Measurements from ENCODE around the gene RFPL3. TPM values are rescaled to one million over a fixed set of nuclear protein-coding genes. Genes with fewer than 3 reads are reported as not detected.
"Not testable (repeated sequence)": the region's sequence is repeated elsewhere in the genome, so short reads cannot be mapped to it uniquely, and the experiment has no call there.

Gene RFPL3
- total RNA-seq, 3 donors from 2014 or later: not detected

GRCh38 chr22:32335471-32335870 is 22.2 kb upstream of the RFPL3 start:
- Mint-ChIP-seq H3K4me1 (ENCODE audit: low read depth) (no peaks in the 10 kb centered on the region), H3K4me3 (no peak overlapping the region), H3K36me3 (ENCODE audit: insufficient read depth) (no peaks in the 10 kb centered on the region), H3K27me3 (ENCODE audit: low read depth) (peaks cover 39% of the 10 kb centered on the region), H3K9me3 (no peaks in the 10 kb centered on the region)
- ATAC-seq (no peak), DNase-seq (no peak)

DNA sequence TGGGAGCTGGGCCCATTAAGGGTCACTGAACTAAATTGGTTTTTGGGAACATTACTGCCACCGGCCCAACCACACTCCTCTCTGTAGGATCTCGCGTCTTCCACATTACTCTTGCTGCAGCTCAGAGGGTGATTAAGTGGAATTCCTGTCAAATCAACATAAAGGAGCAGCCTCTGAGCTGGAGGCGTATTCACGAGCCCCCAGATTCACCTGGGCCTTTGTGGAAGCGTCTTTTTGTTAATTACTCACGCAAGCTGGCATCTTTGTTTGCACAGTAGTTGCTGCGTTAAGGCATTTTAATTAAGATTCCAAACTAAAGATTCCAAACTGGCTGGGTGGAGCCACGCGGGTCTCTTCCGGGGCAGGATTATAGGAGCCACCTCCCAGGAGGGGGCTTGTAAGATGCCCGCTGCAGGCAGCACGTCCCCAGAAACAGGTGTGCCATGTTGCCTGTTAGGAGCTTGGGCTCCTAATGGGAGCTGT is 21.5 kb upstream of the RFPL3 start:
- ATAC-seq (no peak), DNase-seq (no peak)
- Mint-ChIP-seq H3K36me3 (ENCODE audit: insufficient read depth) (no peaks in the 10 kb centered on the region), H3K4me3 (no peak overlapping the region), H3K4me1 (ENCODE audit: low read depth) (no peaks in the 10 kb centered on the region), H3K27me3 (ENCODE audit: low read depth) (peaks cover 45% of the 10 kb centered on the region), H3K9me3 (no peaks in the 10 kb centered on the region)

DNA sequence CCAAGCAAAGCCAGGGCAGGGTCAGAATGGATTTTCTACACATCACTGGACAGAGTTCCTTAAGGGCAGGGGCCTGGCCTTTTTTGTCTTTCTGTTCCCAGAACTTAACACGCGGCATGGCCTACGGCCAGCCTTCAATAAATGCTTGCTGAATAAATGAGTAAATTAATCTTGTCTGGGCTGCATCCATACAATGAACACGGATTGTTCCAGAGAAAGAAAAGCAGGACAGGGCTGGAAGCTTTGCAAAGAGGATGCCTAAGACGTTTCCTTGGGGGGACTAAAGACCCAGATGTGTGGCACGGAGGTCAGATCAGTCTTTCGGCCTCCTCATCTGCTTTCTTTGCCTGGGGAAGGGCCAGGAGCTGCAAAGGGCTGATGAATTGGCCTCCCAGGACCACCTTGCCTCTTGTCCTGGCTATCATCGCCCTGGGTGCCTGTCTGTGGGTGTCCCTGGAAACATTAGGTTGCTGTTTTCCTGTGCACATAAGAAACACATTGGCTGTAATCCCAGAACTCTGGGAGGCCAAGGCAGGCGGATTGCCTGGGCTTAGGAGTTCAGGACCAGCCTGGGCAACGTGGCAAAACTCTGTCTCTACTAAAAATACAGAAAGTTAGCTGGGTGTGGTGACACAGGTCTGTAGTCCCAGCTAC is 20.8 kb upstream of the RFPL3 start:
- ATAC-seq (no peak), DNase-seq (no peak)
- H3K36me3 Mint-ChIP-seq (ENCODE audit: insufficient read depth): no peaks in the 10 kb centered on the region
- H3K4me3 Mint-ChIP-seq: no peak overlapping the region
- H3K4me1 Mint-ChIP-seq (ENCODE audit: low read depth): no peaks in the 10 kb centered on the region
- H3K9me3 Mint-ChIP-seq: no peaks in the 10 kb centered on the region
- H3K27me3 Mint-ChIP-seq (ENCODE audit: low read depth): peaks cover 52% of the 10 kb centered on the region

DNA sequence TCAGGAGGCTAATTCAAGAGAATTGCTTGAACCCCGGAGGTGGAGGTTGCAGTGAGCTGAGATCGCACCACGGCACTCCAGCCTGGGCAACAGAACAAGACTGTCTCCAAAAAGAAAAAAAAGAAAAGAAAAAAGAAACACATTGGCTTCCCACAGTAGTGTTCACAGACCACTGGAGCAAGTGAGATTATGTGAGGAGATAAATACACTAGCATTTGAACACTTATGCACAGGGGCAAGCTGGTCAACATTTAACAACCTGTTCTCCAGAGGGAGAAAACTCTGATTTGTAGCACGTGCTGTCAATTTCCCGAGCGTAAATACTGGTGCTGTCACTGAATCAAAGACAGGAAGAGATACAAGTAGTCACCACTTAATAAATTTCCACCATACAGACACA is 20.2 kb upstream of the RFPL3 start:
- not testable (repeated sequence) for H3K9me3 Mint-ChIP-seq; ATAC-seq; DNase-seq; H3K36me3 Mint-ChIP-seq (ENCODE audit: insufficient read depth); H3K4me3 Mint-ChIP-seq; H3K4me1 Mint-ChIP-seq (ENCODE audit: low read depth)
- peaks cover 55% of the 10 kb centered on the region for H3K27me3 Mint-ChIP-seq (ENCODE audit: low read depth)

- Mint-ChIP-seq H3K27me3 (ENCODE audit: low read depth) (peaks cover 57% of the 10 kb centered on the region), H3K4me3 (no peak overlapping the region), H3K36me3 (ENCODE audit: insufficient read depth) (no peaks in the 10 kb centered on the region), H3K9me3 (no peaks in the 10 kb centered on the region), H3K4me1 (ENCODE audit: low read depth) (no peaks in the 10 kb centered on the region)
- ATAC-seq (no peak), DNase-seq (no peak)
These were observed 18.9 kb upstream of the RFPL3 start for GRCh38 chr22:32338757-32339156.

DNA sequence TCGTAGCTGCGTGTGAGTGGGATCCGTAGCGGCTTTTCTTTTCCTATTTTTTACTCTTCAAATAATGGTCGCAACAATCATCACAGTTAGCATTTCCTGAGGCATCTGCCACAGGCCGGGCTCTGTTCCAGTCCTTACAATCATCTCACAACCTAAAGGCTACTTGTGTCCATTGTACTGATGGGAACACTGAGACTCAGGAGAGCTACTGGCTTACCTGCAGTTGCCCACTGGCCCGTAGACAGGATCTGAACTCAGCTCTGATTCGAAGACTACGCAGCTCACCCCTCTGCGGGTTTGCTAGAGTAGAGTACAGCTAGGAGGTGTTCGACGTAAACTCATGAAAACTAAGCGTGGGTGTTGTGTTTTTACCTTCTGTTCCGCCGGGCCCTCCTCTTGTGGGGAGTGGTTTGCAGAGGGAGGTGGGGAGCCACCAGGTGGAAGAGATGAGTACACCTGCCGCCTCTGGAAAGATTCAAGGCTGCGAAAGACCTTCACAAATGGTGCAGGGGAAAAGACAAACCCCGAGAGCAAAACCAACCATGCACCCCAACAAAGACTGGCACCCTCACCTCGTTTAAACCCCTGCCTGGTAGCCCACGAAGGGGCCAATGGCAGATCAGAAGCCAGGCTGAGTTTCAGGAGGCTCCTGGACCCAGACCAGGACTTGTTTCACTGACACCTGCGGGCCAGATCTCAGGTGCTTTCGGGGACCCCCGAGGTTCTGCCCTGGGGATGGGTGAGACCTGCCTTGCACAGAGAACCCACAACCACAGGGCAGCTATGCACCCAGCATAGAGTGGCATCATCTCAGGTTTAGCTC is 18.3 kb upstream of the RFPL3 start:
- no peak for ATAC-seq
- no peak overlapping the region for H3K4me3 Mint-ChIP-seq
- H3K9me3 Mint-ChIP-seq: no peaks in the 10 kb centered on the region
- no peaks in the 10 kb centered on the region for H3K4me1 Mint-ChIP-seq (ENCODE audit: low read depth)
- no peak for DNase-seq
- peaks cover 51% of the 10 kb centered on the region for H3K27me3 Mint-ChIP-seq (ENCODE audit: low read depth)
- no peaks in the 10 kb centered on the region for H3K36me3 Mint-ChIP-seq (ENCODE audit: insufficient read depth)

DNA sequence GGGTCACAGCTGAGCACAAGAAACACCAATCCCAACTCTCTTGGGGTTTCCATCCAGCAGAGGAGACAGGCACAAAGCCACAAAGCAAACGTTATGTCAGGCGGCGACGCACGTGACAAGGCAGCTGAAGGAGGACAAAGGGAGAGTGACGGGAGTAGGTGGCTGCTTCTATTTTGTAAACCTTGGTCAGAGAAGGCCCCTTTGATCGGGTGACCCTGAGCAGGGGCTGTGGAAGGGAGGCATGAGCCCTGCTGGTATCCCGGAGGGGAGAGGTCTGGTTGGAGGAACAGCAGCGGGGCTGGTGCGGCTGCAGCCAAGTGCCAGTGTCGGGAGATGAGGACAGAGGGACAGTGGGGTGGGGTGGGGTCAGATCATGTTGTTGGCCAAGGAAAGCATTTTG is 17.3 kb upstream of the RFPL3 start:
- ATAC-seq (no peak), DNase-seq (no peak)
- Mint-ChIP-seq H3K9me3 (no peaks in the 10 kb centered on the region), H3K4me1 (ENCODE audit: low read depth) (no peaks in the 10 kb centered on the region), H3K27me3 (ENCODE audit: low read depth) (peaks cover 52% of the 10 kb centered on the region), H3K4me3 (no peak overlapping the region), H3K36me3 (ENCODE audit: insufficient read depth) (no peaks in the 10 kb centered on the region)

- ATAC-seq (no peak), DNase-seq (no peak)
- Mint-ChIP-seq H3K4me3 (no peak overlapping the region), H3K9me3 (no peaks in the 10 kb centered on the region), H3K27me3 (ENCODE audit: low read depth) (peaks cover 56% of the 10 kb centered on the region), H3K4me1 (ENCODE audit: low read depth) (no peaks in the 10 kb centered on the region), H3K36me3 (ENCODE audit: insufficient read depth) (no peaks in the 10 kb centered on the region)
These were observed 16.4 kb upstream of the RFPL3 start for GRCh38 chr22:32341122-32341740.

DNA sequence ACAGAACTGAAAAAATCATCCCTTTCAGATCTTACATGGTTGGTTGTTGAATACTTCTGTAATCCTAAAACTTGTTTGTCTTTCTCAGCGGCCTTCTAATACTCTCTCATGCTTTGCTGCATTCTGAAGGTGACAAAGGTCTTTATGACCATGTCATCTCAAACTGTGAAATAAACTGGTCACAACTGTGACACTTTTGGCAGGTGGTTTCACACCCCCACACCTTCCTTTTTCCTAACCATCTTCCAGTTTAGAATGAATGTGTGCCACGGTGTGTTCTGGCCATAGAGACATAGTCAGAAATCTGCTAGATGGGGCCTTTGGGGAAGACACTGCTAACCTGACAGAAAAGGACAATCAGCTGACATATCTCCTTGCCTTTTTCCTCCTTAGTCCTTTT is 14.7 kb upstream of the RFPL3 start:
- H3K27me3 Mint-ChIP-seq (ENCODE audit: low read depth): peaks cover 54% of the 10 kb centered on the region
- H3K4me1 Mint-ChIP-seq (ENCODE audit: low read depth): no peaks in the 10 kb centered on the region
- H3K9me3 Mint-ChIP-seq: no peaks in the 10 kb centered on the region
- ATAC-seq (no peak), DNase-seq (no peak)
- H3K36me3 Mint-ChIP-seq (ENCODE audit: insufficient read depth): no peaks in the 10 kb centered on the region
- H3K4me3 Mint-ChIP-seq: no peak overlapping the region

GRCh38 chr22:32343941-32344340 is 13.7 kb upstream of the RFPL3 start:
- peaks cover 50% of the 10 kb centered on the region for H3K27me3 Mint-ChIP-seq (ENCODE audit: low read depth)
- H3K9me3 Mint-ChIP-seq: no peaks in the 10 kb centered on the region
- no peaks in the 10 kb centered on the region for H3K4me1 Mint-ChIP-seq (ENCODE audit: low read depth)
- H3K4me3 Mint-ChIP-seq: no peak overlapping the region
- DNase-seq (no peak), ATAC-seq (no peak)
- no peaks in the 10 kb centered on the region for H3K36me3 Mint-ChIP-seq (ENCODE audit: insufficient read depth)

- Mint-ChIP-seq H3K4me3 (no peak overlapping the region), H3K9me3 (no peaks in the 10 kb centered on the region), H3K36me3 (ENCODE audit: insufficient read depth) (no peaks in the 10 kb centered on the region)
These were observed 9.5 kb upstream of the RFPL3 start for GRCh38 chr22:32348031-32348611.

DNA sequence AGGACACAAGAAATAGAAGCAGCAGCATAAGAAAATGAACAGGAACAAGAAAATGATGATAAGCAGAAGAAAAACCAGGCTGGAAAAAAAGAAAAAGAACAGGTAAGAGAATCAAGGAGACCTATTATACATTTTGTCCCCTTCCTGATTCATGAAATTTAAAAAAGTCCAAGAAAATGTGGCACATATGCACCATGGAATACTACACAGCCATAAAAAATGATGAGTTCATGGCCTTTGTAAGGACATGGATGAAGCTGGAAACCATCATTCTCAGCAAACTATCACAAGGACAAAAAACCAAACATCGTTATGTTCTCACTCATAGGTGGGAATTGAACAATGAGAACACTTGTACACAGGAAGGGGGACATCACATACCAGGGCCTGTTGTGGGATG is 5.8 kb upstream of the RFPL3 start:
- ATAC-seq; DNase-seq; H3K27me3 Mint-ChIP-seq (ENCODE audit: low read depth); H3K4me1 Mint-ChIP-seq (ENCODE audit: low read depth); H3K9me3 Mint-ChIP-seq; H3K4me3 Mint-ChIP-seq; H3K36me3 Mint-ChIP-seq (ENCODE audit: insufficient read depth): not testable (repeated sequence)

More at GRCh38 chr22:32348031-32348611, 9.5 kb upstream of the RFPL3 start:
- no peak for DNase-seq
- Mint-ChIP-seq H3K4me1 (ENCODE audit: low read depth) (no peaks in the 10 kb centered on the region), H3K27me3 (ENCODE audit: low read depth) (peaks cover 21% of the 10 kb centered on the region)
- no peak for ATAC-seq

GRCh38 chr22:32352681-32353080 is 5.0 kb upstream of the RFPL3 start:
- H3K36me3 Mint-ChIP-seq (ENCODE audit: insufficient read depth): no peaks in the 10 kb centered on the region

GRCh38 chr22:32353292-32353691 is 4.4 kb upstream of the RFPL3 start:
- Mint-ChIP-seq H3K36me3 (ENCODE audit: insufficient read depth) (no peaks in the 10 kb centered on the region), H3K4me1 (ENCODE audit: low read depth) (no peaks in the 10 kb centered on the region), H3K9me3 (no peaks in the 10 kb centered on the region), H3K27me3 (ENCODE audit: low read depth) (no peaks in the 10 kb centered on the region), H3K4me3 (no peak overlapping the region)
- DNase-seq (no peak), ATAC-seq (no peak)

More at GRCh38 chr22:32352681-32353080, 5.0 kb upstream of the RFPL3 start:
- ATAC-seq (no peak), DNase-seq (no peak)
- Mint-ChIP-seq H3K27me3 (ENCODE audit: low read depth) (no peaks in the 10 kb centered on the region), H3K4me3 (no peak overlapping the region), H3K4me1 (ENCODE audit: low read depth) (no peaks in the 10 kb centered on the region), H3K9me3 (no peaks in the 10 kb centered on the region)
